ENCODE measurements around the gene LY6G5C. TPM values are rescaled to one million over a fixed set of nuclear protein-coding genes. Genes with fewer than 3 reads are reported as not detected.

The LY6G5C gene
- total and polyA plus RNA-seq, 10 donors = 3.3 to 7.9 (median 5.2) TPM

DNA sequence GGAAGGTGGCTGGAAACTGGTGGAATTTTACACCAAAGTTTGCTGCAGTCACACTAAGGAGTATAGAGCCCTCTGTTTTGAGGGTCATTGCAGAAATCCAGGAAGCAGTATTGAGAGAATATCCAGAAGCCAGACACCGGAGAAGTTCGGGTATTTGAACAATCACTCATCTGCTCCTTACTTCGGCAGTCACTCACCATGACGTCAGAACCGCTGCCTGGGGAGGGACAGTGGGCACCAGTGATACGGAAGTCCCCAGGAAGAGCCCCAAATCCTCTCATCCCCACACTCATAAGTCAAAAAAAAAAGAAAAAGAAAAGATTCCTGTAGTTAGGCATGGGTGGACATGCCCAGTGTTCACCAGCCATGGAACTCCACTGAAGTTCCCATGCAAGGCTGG lies 4.0 kb downstream of the LY6G5C start:
- Histone ChIP-seq H3K9me3 (no peaks in the 10 kb centered on the region), H3K27ac (no peak overlapping the region), H3K36me3 (peaks cover 0 to 37% (median 18%) of the 10 kb centered on the region in 6 donors), H3K4me3 (no peak overlapping the region), H3K27me3 (replicated peaks in 1 of 7) (no peaks in the 10 kb centered on the region), H3K4me1 (peaks cover 7 to 31% (median 20%) of the 10 kb centered on the region in 6 donors)
- DNase-seq = no peak
- TF ChIP-seq POLR2A (IDR thresholded peaks at IDR 0.05) = no peak
- no peak for TF ChIP-seq POLR2AphosphoS5 (IDR thresholded peaks at IDR 0.05)
- TF ChIP-seq CTCF (IDR thresholded peaks at IDR 0.05 in 8 of 11, conservative IDR thresholded peaks at IDR 0.05 in 3 of 11) = no peak
- intact Hi-C loops (cut with DNase I; ENCODE audit: low total_unique reads) = no loop called here
- 71 to 87% (median 81%) methylated on average over 6 of the region's 6 CpGs for WGBS, 5 donors

GRCh38 chr6:31676322-31676903 lies 4.5 kb downstream of the LY6G5C start:
- Histone ChIP-seq H3K9me3 (no peaks in the 10 kb centered on the region), H3K27me3 (replicated peaks in 1 of 7) (no peaks in the 10 kb centered on the region), H3K4me3 (no peak overlapping the region), H3K4me1 (peaks cover 7 to 26% (median 15%) of the 10 kb centered on the region in 6 donors), H3K27ac (peak overlapping the region in 1 of 8 donors; percentile 27), H3K36me3 (peaks cover 0 to 41% (median 23%) of the 10 kb centered on the region in 6 donors)
- TF ChIP-seq CTCF (IDR thresholded peaks at IDR 0.05 in 8 of 11, conservative IDR thresholded peaks at IDR 0.05 in 3 of 11) = no peak
- no peak for TF ChIP-seq POLR2A (IDR thresholded peaks at IDR 0.05)
- TF ChIP-seq POLR2AphosphoS5 (IDR thresholded peaks at IDR 0.05) = no peak
- intact Hi-C loops (cut with DNase I; ENCODE audit: low total_unique reads) = no loop called here
- DNase-seq = no peak
- 69 to 78% (median 70%) methylated on average over 4 of the region's 4 CpGs for WGBS, 5 donors

- no peaks in the 10 kb centered on the region for H3K9me3 ChIP-seq
- no peak within 1 kb of the TSS for H3K4me3 ChIP-seq
- intact Hi-C loops (cut with DNase I; ENCODE audit: low total_unique reads) = no loop called here
- H3K27me3 ChIP-seq (replicated peaks in 1 of 7) = no peaks in the 10 kb centered on the region
- H3K27ac ChIP-seq = no peak within 1 kb of the TSS
- WGBS, 5 donors = 83 to 94% (median 87%) methylated on average over 8 of the region's 8 CpGs
- H3K36me3 ChIP-seq = peaks cover 0 to 80% (median 68%) of the 10 kb centered on the region in 6 donors
- no peak for TF ChIP-seq POLR2A (IDR thresholded peaks at IDR 0.05)
- TF ChIP-seq POLR2AphosphoS5 (IDR thresholded peaks at IDR 0.05) = no peak
- TF ChIP-seq CTCF (IDR thresholded peaks at IDR 0.05 in 8 of 11, conservative IDR thresholded peaks at IDR 0.05 in 3 of 11) = no peak
- DNase-seq = no peak
- H3K4me1 ChIP-seq = peaks cover 8 to 37% (median 25%) of the 10 kb centered on the region in 6 donors
These were observed 11.2 kb downstream of the LY6G5C start, which contains the start of gene LY6G5B for GRCh38 chr6:31669676-31670075. LY6G5B (plus strand) TSS chr6:31669976; CDS start chr6:31670951, 975 bp downstream.

DNA sequence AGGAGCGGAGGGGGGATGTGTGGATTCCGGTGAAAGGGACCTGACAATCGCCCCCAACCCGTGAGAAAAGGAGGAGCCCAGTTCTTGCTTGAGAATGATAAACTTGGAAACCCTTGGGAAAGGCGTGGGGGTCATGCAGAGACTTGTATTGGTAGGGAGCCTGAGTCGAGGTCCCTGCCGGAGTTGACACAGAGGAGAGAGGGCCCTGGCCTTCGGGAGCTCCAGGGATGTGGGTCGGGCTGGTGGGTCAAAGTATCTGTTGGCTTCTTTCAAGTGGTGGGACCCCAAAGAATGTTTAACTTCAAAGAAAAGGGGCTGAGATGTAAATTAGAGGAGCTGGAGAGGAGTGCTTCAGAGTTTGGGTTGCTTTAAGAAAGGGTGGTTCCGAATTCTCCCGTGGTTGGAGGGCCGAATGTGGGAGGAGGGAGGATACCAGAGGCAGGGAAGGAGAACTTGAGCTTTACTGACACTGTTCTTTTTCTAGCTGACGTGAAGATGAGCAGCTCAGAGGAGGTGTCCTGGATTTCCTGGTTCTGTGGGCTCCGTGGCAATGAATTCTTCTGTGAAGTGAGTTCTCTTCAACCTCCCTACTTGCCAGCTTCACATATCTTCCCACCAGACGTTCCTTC lies 14.4 kb downstream of the LY6G5C start:
- peak; percentile 81 for DNase-seq
- Histone ChIP-seq H3K36me3 (peaks cover 0 to 75% (median 60%) of the 10 kb centered on the region in 6 donors), H3K4me3 (peak overlapping the region; percentile 75 to 85 (median 78)), H3K27ac (peak overlapping the region; percentile 96 to 99 (median 98)), H3K27me3 (replicated peaks in 1 of 7) (no peaks in the 10 kb centered on the region), H3K9me3 (no peaks in the 10 kb centered on the region), H3K4me1 (peaks cover 25 to 69% (median 55%) of the 10 kb centered on the region in 6 donors)
- intact Hi-C loops (cut with DNase I; ENCODE audit: low total_unique reads) = no loop called here
- TF ChIP-seq POLR2AphosphoS5 (IDR thresholded peaks at IDR 0.05) = no peak
- 4 to 8% (median 6%) methylated on average over 15 of the region's 15 CpGs for WGBS, 5 donors

All from spleen (tissue), 11 donors.